Activated B cell treated with CpG ODN at 0.5 μM for 24 hours (primary cell): Measurements from ENCODE around the gene TXNL4B. TPM values are rescaled to one million over a fixed set of nuclear protein-coding genes. Genes with fewer than 3 reads are reported as not detected.

Experiments used
- ATAC-seq: fragments of 200-7000 bp; cut with Tn5 transposase; one replicate; pipeline ENCODE4 v1.10.0; 2021; ENCODE audit warnings: low read depth, mild to moderate bottlenecking, moderate library complexity
- CTCF ChIA-PET: fragments of 350-600 bp; sonication (Branson Sonifier 250); formaldehyde crosslinking; loops from one replicate; lab custom pipeline; 2021; ENCODE audit warnings: antibody characterized with exemption; lab: Charles Lee
- POLR2A ChIA-PET: fragments of 350-600 bp; sonication (Branson Sonifier 250); formaldehyde crosslinking; loops from one replicate; lab custom pipeline; 2021; ENCODE audit warnings: antibody characterized with exemption; lab: Charles Lee
- DNase-seq: peaks from one replicate; pipeline ENCODE4 v3.0.0; 2022
- H3K27ac Mint-ChIP-seq: one replicate; pipeline ENCODE4 v1.8.0; 2020; ENCODE audit warnings: mixed read lengths
- H3K27me3 Mint-ChIP-seq: one replicate; pipeline ENCODE4 v1.8.0; 2021; ENCODE audit warnings: mixed read lengths
- H3K36me3 Mint-ChIP-seq: one replicate; pipeline ENCODE4 v1.8.0; 2021; ENCODE audit warnings: low read depth, mixed read lengths
- H3K4me1 Mint-ChIP-seq: one replicate; pipeline ENCODE4 v1.8.0; 2021; ENCODE audit warnings: mixed read lengths
- H3K4me3 Mint-ChIP-seq: one replicate; pipeline ENCODE4 v1.8.0; 2020; ENCODE audit warnings: mild to moderate bottlenecking, mixed read lengths
- H3K9me3 Mint-ChIP-seq: one replicate; pipeline ENCODE4 v1.8.0; 2020; ENCODE audit warnings: mixed read lengths
- intact Hi-C: fragments of 100-400 bp; cut with micrococcal nuclease; formaldehyde crosslinking; loops from one replicate; pipeline ENCODE4 v1.15.1; 2024
- total RNA-seq: library from RNA; stranded (reverse); gene quantifications from 2 replicates; pipeline ENCODE4 v1.2.3, GENCODE V29; 2022
- TF ChIP-seq, protein P1 (sequence below): fragments of 200-600 bp; IDR thresholded peaks from one replicate; pipeline ENCODE4 v1.8.0; 2022; ENCODE audit warnings: antibody characterized with exemption, mild to moderate bottlenecking

Gene TXNL4B
- total RNA-seq, 1 donor from 2014 or later = 13.8 TPM

DNA sequence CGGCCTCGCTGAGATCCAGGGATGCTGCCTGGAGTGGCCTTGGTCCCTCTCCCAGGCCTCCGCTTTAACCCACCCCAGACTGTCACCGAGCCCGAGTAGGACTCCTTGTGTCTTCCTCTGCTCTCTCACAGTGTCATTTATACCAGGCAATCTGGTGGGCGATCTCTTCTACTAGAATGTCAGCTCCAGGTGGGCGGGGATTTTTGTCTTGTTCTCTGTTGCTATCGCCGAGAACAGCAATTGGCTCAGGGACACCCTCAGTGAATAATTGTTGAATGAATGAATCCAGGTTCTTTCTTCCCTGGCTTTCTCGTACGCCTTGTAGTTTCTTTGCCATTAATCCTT is 818 bp upstream of the TXNL4B start:
- H3K9me3 Mint-ChIP-seq = no peaks in the 10 kb centered on the region
- H3K4me3 Mint-ChIP-seq = peak overlapping the region; percentile 99
- intact Hi-C loops = loop anchor here (5.0 to 10.0 kb wide), 6 partner anchors 197 to 1289 kb away; partner anchors contain the start of genes CMTR2, IST1, PHLPP2 and VAC14
- ATAC-seq (no peak), DNase-seq (no peak)
- peaks cover 47% of the 10 kb centered on the region for H3K4me1 Mint-ChIP-seq
- TF ChIP-seq, protein P1, sequence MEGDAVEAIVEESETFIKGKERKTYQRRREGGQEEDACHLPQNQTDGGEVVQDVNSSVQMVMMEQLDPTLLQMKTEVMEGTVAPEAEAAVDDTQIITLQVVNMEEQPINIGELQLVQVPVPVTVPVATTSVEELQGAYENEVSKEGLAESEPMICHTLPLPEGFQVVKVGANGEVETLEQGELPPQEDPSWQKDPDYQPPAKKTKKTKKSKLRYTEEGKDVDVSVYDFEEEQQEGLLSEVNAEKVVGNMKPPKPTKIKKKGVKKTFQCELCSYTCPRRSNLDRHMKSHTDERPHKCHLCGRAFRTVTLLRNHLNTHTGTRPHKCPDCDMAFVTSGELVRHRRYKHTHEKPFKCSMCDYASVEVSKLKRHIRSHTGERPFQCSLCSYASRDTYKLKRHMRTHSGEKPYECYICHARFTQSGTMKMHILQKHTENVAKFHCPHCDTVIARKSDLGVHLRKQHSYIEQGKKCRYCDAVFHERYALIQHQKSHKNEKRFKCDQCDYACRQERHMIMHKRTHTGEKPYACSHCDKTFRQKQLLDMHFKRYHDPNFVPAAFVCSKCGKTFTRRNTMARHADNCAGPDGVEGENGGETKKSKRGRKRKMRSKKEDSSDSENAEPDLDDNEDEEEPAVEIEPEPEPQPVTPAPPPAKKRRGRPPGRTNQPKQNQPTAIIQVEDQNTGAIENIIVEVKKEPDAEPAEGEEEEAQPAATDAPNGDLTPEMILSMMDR = no peak
- H3K27ac Mint-ChIP-seq = peak overlapping the region; percentile 96
- CTCF ChIA-PET = no interaction called here
- peaks cover 68% of the 10 kb centered on the region for H3K36me3 Mint-ChIP-seq
- POLR2A ChIA-PET = interaction anchor here (0.9 to 1.6 kb wide), 4 partner anchors 87 to 632 kb away, joined by 3 to 8 read pairs (median 4); partner anchors contain the start of genes AP1G1 and ZNF23
- H3K27me3 Mint-ChIP-seq = no peaks in the 10 kb centered on the region

DNA sequence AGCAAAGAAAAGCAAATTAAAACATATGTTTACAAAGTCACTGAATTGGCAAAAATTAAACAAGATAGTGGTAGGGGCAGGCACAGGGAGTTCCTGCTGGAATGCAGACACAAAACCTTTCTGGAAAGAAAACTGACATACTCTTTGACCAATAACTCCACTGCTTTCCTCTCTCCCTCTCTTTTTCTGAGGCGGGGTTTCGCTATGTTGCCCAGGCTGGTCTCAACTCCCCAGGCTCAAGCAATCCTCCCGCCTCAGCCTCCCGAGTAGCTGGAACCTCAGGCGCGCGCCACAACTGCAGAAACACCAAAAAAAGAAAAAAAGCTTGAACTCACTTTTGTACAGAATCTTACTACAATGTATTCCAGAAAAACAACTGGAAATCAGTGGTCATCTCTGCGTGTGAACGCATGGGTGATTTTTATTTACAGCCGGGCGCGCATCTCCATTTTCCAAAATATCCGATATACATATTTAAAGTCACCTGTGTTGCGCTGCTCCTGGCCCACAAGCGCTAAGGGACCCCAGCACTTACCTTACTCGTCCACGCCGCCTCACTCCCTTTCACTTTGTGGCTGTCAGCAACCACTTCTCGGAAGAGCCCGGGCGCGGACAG is 480 bp downstream of the TXNL4B start:
- Mint-ChIP-seq H3K9me3 (no peaks in the 10 kb centered on the region), H3K27ac (peak overlapping the region; percentile 96), H3K4me1 (peaks cover 47% of the 10 kb centered on the region), H3K36me3 (peaks cover 66% of the 10 kb centered on the region), H3K27me3 (no peaks in the 10 kb centered on the region), H3K4me3 (peak overlapping the region; percentile 99)
- ChIA-PET POLR2A (interaction anchor here (0.6 to 1.6 kb wide), 12 partner anchors 13 to 1322 kb away, joined by 3 to 6 read pairs (median 4); partner anchors contain the start of genes CMTR2, DHODH and ZNF23), CTCF (interaction anchor here (0.6 kb wide), 1 partner anchor 210 kb away, joined by 3 read pairs; no protein-coding TSS in a partner anchor)
- no peak for DNase-seq
- intact Hi-C loops = loop anchor here (1.0 to 10.0 kb wide), 11 partner anchors 79 to 1288 kb away; partner anchors contain the start of genes CMTR2, DHODH, IST1 and PHLPP2
- TF ChIP-seq, protein P1 = no peak
- ATAC-seq = peak; percentile 31

DNA sequence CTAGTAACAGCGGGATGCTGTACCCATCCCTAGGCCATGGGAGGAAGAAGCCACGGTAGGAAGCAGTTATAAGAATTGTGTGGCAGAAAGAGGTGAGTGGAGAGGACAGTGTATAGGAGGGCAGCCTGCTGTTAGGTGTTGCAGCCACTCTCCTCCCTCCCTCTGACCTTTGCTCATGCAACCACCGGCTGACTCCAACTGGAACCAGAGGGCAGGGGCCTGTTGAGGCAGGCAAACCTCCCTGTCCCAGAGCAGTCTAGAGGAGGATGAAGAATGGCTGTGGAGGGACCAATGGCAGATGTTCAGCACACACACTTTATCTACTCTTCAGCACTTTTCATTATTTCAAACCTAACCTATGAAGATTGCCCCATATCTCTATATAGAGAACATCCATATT is 2.2 kb downstream of the TXNL4B start:
- intact Hi-C loops = loop anchor here (5.0 to 10.0 kb wide), 6 partner anchors 194 to 1286 kb away; partner anchors contain the start of genes CMTR2, IST1, PHLPP2 and VAC14
- no peaks in the 10 kb centered on the region for H3K27me3 Mint-ChIP-seq
- H3K4me3 Mint-ChIP-seq = peak overlapping the region; percentile 38
- ChIA-PET POLR2A (no interaction called here), CTCF (no interaction called here)
- no peaks in the 10 kb centered on the region for H3K9me3 Mint-ChIP-seq
- no peak for ATAC-seq
- H3K36me3 Mint-ChIP-seq = peaks cover 62% of the 10 kb centered on the region
- TF ChIP-seq, protein P1 = no peak
- no peak overlapping the region for H3K27ac Mint-ChIP-seq
- H3K4me1 Mint-ChIP-seq = peaks cover 47% of the 10 kb centered on the region
- no peak for DNase-seq

DNA sequence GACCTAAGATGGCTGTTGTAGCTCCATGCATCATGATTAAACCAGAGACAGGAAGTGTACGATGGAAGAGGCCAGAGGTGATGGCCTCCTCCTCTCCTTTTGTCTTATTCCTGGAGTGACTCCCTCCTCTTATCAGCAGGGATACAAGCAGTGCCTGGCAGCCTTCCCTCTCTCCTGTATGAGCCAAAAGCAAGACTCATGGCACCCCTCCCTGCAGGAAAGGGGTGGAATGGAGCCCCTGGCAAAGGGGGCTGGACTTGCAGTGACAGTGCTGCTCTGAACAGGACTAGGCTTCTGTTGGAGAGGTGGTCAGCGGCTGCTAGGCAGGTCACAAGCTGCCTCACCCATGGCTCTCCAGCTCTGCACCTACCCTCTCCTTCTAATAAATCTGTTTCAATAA is 8.4 kb downstream of the TXNL4B start:
- Mint-ChIP-seq H3K27ac (no peak overlapping the region), H3K4me1 (no peaks in the 10 kb centered on the region), H3K4me3 (no peak overlapping the region), H3K36me3 (peaks cover 50% of the 10 kb centered on the region), H3K9me3 (peaks cover 9% of the 10 kb centered on the region), H3K27me3 (no peaks in the 10 kb centered on the region)
- DNase-seq (no peak), ATAC-seq (no peak)
- ChIA-PET CTCF (no interaction called here), POLR2A (no interaction called here)
- intact Hi-C loops = no loop called here
- TF ChIP-seq, protein P1 = no peak

DNA sequence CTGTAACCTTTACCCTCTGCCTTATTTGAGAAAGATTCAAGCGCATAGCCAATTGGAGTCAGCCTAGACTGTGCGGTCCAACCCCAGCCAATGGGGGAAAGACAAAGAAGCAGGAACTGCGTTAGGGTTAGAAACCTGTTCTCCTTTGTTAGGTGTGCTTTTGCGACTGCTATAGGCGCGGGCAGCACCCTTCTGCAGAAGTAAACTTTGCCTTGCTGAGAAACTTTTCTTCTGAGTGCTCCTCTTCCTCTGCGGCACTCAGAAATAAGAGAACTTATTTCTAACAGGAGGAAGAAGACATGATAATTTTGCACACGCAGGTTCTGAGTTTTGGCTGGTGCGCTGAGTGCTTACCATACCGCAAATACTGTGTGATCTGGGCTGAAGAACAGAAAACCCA is 9.0 kb downstream of the TXNL4B start:
- Mint-ChIP-seq H3K27ac (no peak overlapping the region), H3K9me3 (peaks cover 9% of the 10 kb centered on the region), H3K27me3 (no peaks in the 10 kb centered on the region), H3K36me3 (peaks cover 44% of the 10 kb centered on the region), H3K4me3 (no peak overlapping the region), H3K4me1 (no peaks in the 10 kb centered on the region)
- intact Hi-C loops = no loop called here
- ChIA-PET CTCF (no interaction called here), POLR2A (no interaction called here)
- DNase-seq (no peak), ATAC-seq (no peak)
- TF ChIP-seq, protein P1 = no peak
